K562 (cell line): Measurements from ENCODE around the gene DYNLL1. TPM values are rescaled to one million over a fixed set of nuclear protein-coding genes. Genes with fewer than 3 reads are reported as not detected.
A peak's percentile ranks its signal among the peaks of the same experiment; 100 is the strongest.

Experiments
- ATAC-seq: fragments of 200-7000 bp; cut with Tn5 transposase; 3 replicates; pipeline ENCODE4 v1.9.1; 2020; ENCODE audit warnings: moderate library complexity
- BruUV-seq: library from RNA; stranded (reverse); fragments of 400-500 nt; replicated peaks from 2 replicates; lab custom pipeline; 2021; lab: Mats Ljungman, UMichigan
- CTCF ChIA-PET: fragments of 300-600 bp; formaldehyde crosslinking; extraction: SDS; loops from one replicate; lab custom pipeline; 2021; ENCODE audit warnings: low intra/inter-chr PET ratio; lab: Yijun Ruan, JAX
- POLR2A ChIA-PET: fragments of 300-600, 350-650 bp; sonication (Branson Sonifier 250); formaldehyde crosslinking; extraction: SDS; loops from one replicate; lab custom pipeline; 2021; ENCODE audit warnings: antibody characterized with exemption, inconsistent platforms; lab: Yijun Ruan, JAX
- DNase-seq, 4 experiments: peaks; one replicate each; pipeline versions ENCODE4 v3.0.0 to v3.0.0-alpha.2; 2011 to 2018; ENCODE audit warnings: low spot score in 3 of 4, mixed read lengths in 3 of 4; ENCODE audit errors: extremely low read depth in 1 of 4
- FAIRE-seq: peaks from 2 replicates; lab custom pipeline; 2011; peaks lifted over from hg19 to GRCh38; lab: Jason Lieb, UNC
- H2AFZ ChIP-seq: 2 replicates; pipeline ENCODE4 v1.6.0; 2011; ENCODE audit warnings: low read depth, low read length, control low read depth, inconsistent platforms
- H3K27ac ChIP-seq: fragments of 200-600 bp; 3 replicates; pipeline ENCODE4 v1.8.0; 2011; ENCODE audit warnings: low read depth, mild to moderate bottlenecking, control low read depth, inconsistent platforms, low read length, moderate library complexity, mixed read lengths; ENCODE audit errors: extremely low read depth
- H3K27me3 ChIP-seq, 2 experiments: fragments of 300-600 bp in 1 of 2; 2 replicates in 1 of 2; 3 replicates in 1 of 2; pipeline versions ENCODE4 v1.6.0 to v1.8.0; 2011; ENCODE audit warnings: inconsistent platforms in 2 of 2, low read length in 2 of 2, mild to moderate bottlenecking in 1 of 2, mixed read lengths in 1 of 2, moderate library complexity in 1 of 2; ENCODE audit not compliant: control insufficient read depth in 2 of 2, insufficient read depth in 2 of 2
- H3K36me3 ChIP-seq: fragments of 300-600 bp; 3 replicates; pipeline ENCODE4 v1.8.0; 2011; ENCODE audit warnings: mild to moderate bottlenecking, low read length, inconsistent platforms; ENCODE audit not compliant: control insufficient read depth, insufficient read depth
- H3K4me1 ChIP-seq, 2 experiments: fragments of 200-600 bp in 1 of 2; replicated peaks in 1 of 2; 2 replicates in 1 of 2; 3 replicates in 1 of 2; pipeline versions ENCODE4 v1.5.1 to v1.8.0; 2011; ENCODE audit warnings: inconsistent platforms in 2 of 2, low read length in 2 of 2, mild to moderate bottlenecking in 1 of 2, mixed read lengths in 1 of 2, moderate library complexity in 1 of 2; ENCODE audit not compliant: control insufficient read depth in 2 of 2, insufficient read depth in 2 of 2
- H3K4me2 ChIP-seq: 2 replicates; pipeline ENCODE4 v1.6.1; 2011; ENCODE audit warnings: low read length, control low read depth, inconsistent platforms, mixed read lengths; ENCODE audit not compliant: insufficient read depth
- H3K4me3 ChIP-seq: fragments of 200-600 bp; sonication (generic), shearing (Covaris generic); 2 replicates; pipeline ENCODE4 v1.5.1; 2016; ENCODE audit warnings: control low read depth, inconsistent platforms
- H3K79me2 ChIP-seq: fragments of 200-600 bp; 3 replicates; pipeline ENCODE4 v1.8.0; 2011; ENCODE audit warnings: low read length, inconsistent platforms; ENCODE audit not compliant: control insufficient read depth, insufficient read depth
- H3K9ac ChIP-seq, 2 experiments: 2 replicates each; pipeline versions ENCODE4 v1.6.0 to v1.6.1; 2011; ENCODE audit warnings: low read depth in 2 of 2, low read length in 2 of 2, control low read depth in 1 of 2, inconsistent platforms in 1 of 2, mild to moderate bottlenecking in 1 of 2, mixed read lengths in 1 of 2; ENCODE audit not compliant: insufficient read depth in 1 of 2
- H3K9me1 ChIP-seq: one replicate; pipeline ENCODE4 v1.6.0; 2011; ENCODE audit warnings: inconsistent platforms, mild to moderate bottlenecking, low read length, moderate library complexity; ENCODE audit not compliant: control insufficient read depth, insufficient read depth
- H3K9me3 ChIP-seq: replicated peaks from 2 replicates; pipeline ENCODE4 v1.5.1; 2011; ENCODE audit warnings: low read depth, low read length, inconsistent platforms; ENCODE audit not compliant: control insufficient read depth, insufficient read depth
- H4K20me1 ChIP-seq: replicated peaks from 2 replicates; pipeline ENCODE4 v1.6.1; 2011; ENCODE audit warnings: low read length, inconsistent platforms, mixed read lengths; ENCODE audit not compliant: control insufficient read depth, insufficient read depth
- CBX5 ChIP-seq: IDR thresholded peaks from 2 replicates; pipeline ENCODE4 v1.6.1; 2014; ENCODE audit warnings: low read depth, borderline replicate concordance
- GTF2A2 ChIP-seq: IDR thresholded peaks from 2 replicates; pipeline ENCODE4 v1.6.1; 2016; ENCODE audit warnings: mild to moderate bottlenecking, missing genetic modification characterization, missing compliant biosample characterization
- ILK ChIP-seq: fragments of 450-650 bp; IDR thresholded peaks from 2 replicates; pipeline ENCODE4 v1.6.1; 2016; ENCODE audit warnings: missing genetic modification characterization, low read depth, mild to moderate bottlenecking, missing compliant biosample characterization, moderate library complexity, borderline replicate concordance
- NCOA6 ChIP-seq: fragments of 450-650 bp; IDR thresholded peaks from 2 replicates; pipeline ENCODE4 v1.6.1; 2017; ENCODE audit warnings: mild to moderate bottlenecking
- NR4A1 ChIP-seq, 2 experiments: fragments of 250-450 bp in 1 of 2; fragments of 450-650 bp in 1 of 2; sonication (Bioruptor Pico) in 1 of 2; IDR thresholded peaks; 2 replicates each; pipeline versions ENCODE4 v1.4.0 to v1.6.1; 2016 to 2020; ENCODE audit warnings: mild to moderate bottlenecking in 2 of 2, missing compliant biosample characterization in 1 of 2, missing genetic modification characterization in 1 of 2, moderate library complexity in 1 of 2
- PHF21A ChIP-seq: fragments of 450-650 bp; IDR thresholded peaks from 2 replicates; pipeline ENCODE4 v1.6.1; 2017; ENCODE audit warnings: low read depth, borderline replicate concordance
- SIN3B ChIP-seq: fragments of 450-650 bp; IDR thresholded peaks from 2 replicates; pipeline ENCODE4 v1.6.1; 2017; ENCODE audit warnings: low read depth, mild to moderate bottlenecking, moderate library complexity
- SRSF9 ChIP-seq: fragments of 200-400 bp; formaldehyde crosslinking; IDR thresholded peaks from 2 replicates; pipeline ENCODE4 v1.6.1; 2017; ENCODE audit warnings: low read depth, low read length, borderline replicate concordance
- ZKSCAN1 ChIP-seq: fragments of 150-350 bp; IDR thresholded peaks from 2 replicates; pipeline ENCODE4 v1.6.1; 2016; ENCODE audit warnings: low read depth, low read length
- ZNF263 ChIP-seq: sonication (generic); formaldehyde crosslinking; IDR thresholded peaks from 2 replicates; pipeline ENCODE4 v1.8.0; 2022; ENCODE audit warnings: mild to moderate bottlenecking, missing genetic modification reagents, borderline replicate concordance
- ZNF282 ChIP-seq: sonication (generic); formaldehyde crosslinking; IDR thresholded peaks from 2 replicates; pipeline ENCODE4 v1.8.1; 2023; ENCODE audit warnings: missing genetic modification reagents
- WGBS: fragments of 100-300 bp; shearing (Covaris generic); methylation state at CpG from one replicate; pipeline ENCODE4 v1.1.6; 2016; ENCODE audit warnings: low coverage, mixed read lengths; ENCODE audit not compliant: insufficient coverage; ENCODE audit errors: missing lambda C conversion rate; 5-methylcytosine and 5-hydroxymethylcytosine counted together
- in situ Hi-C: fragments of 300-500 bp; cut with MboI; formaldehyde crosslinking; loops from 4 replicates; pipeline ENCODE4 v1.15.0; 2018; ENCODE audit warnings: inconsistent platforms, mixed read lengths
- intact Hi-C: fragments of 100-400 bp; cut with micrococcal nuclease; formaldehyde crosslinking; loops from 2 replicates; pipeline ENCODE4 v1.14.2; 2022
- polyA plus RNA-seq, 8 experiments: library from polyadenylated mRNA; depleted of rRNA in 4 of 8; stranded (reverse) in 5 of 8; unstranded in 3 of 8; fragments of >200 nt; fragmentation: Nextera tagmentation in 2 of 8; fragmentation: Illumina TruSeq in 1 of 8; extraction: Ambion mirVana in 2 of 8; extraction: Trizol in 1 of 8; gene quantifications; 2 replicates each; pipeline versions ENCODE4 v1.2.1 to v1.2.3, GENCODE V29; 2011 to 2014; ENCODE audit warnings: inconsistent platforms in 1 of 8, missing spikeins in 1 of 8
- total RNA-seq, 7 experiments: library from RNA; depleted of rRNA in 6 of 7; stranded (reverse); fragments of >200 nt in 6 of 7; fragmentation: Illumina TruSeq in 2 of 7; extraction: Trizol in 2 of 7; gene quantifications; 2 replicates each; pipeline versions ENCODE4 v1.2.1 to v1.2.3, GENCODE V29; 2011 to 2021; ENCODE audit warnings: low replicate concordance in 1 of 7
- TF ChIP-seq, protein P1 (sequence below): fragments of 450-650 bp; IDR thresholded peaks from 2 replicates; pipeline ENCODE4 v1.6.1; 2018; ENCODE audit not compliant: partially characterized antibody
- TF ChIP-seq, protein P2 (sequence below): fragments of 450-650 bp; IDR thresholded peaks from 2 replicates; pipeline ENCODE4 v1.6.1; 2016; ENCODE audit warnings: missing biosample characterization, missing genetic modification characterization
- TF ChIP-seq, protein P3 (sequence below): fragments of 200-800 bp; sonication (Bioruptor generic); IDR thresholded peaks from 2 replicates; pipeline ENCODE4 v1.6.1; 2017; ENCODE audit warnings: missing genetic modification characterization, missing compliant biosample characterization

DYNLL1 gene
- total and polyA plus RNA-seq, 9 of the 15 experiments (the other 6 are each of a cell fraction or from before 2014, with no cell fraction given) = 303 to 1,112 (median 468) TPM

DNA sequence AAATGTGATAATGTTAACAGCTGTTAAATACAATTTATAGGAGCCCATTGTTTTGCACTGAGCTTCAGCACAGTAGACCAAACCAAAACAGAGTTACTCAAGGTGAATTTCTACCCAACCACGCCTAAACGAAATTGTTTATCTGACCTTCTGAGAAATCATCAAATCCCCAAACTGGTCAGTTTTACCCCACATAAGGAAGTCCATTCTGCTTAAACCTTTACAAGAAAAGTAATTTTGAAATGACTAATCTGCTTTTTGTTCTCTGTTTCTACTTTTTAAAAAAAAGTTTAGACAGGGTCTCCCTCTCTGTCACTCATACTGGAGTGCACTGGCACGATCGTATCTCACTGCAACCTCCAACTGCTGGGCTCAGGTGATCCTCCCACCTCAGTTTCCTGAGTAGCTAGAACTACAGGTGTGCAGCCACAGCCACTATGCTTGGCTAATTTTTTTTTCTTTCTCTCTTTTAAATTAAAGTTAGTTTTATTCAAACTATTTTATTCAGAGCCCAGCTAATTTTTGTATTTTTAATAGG lies 36.9 kb downstream of the DYNLL1 start (continued):
- TF ChIP-seq, protein P1, sequence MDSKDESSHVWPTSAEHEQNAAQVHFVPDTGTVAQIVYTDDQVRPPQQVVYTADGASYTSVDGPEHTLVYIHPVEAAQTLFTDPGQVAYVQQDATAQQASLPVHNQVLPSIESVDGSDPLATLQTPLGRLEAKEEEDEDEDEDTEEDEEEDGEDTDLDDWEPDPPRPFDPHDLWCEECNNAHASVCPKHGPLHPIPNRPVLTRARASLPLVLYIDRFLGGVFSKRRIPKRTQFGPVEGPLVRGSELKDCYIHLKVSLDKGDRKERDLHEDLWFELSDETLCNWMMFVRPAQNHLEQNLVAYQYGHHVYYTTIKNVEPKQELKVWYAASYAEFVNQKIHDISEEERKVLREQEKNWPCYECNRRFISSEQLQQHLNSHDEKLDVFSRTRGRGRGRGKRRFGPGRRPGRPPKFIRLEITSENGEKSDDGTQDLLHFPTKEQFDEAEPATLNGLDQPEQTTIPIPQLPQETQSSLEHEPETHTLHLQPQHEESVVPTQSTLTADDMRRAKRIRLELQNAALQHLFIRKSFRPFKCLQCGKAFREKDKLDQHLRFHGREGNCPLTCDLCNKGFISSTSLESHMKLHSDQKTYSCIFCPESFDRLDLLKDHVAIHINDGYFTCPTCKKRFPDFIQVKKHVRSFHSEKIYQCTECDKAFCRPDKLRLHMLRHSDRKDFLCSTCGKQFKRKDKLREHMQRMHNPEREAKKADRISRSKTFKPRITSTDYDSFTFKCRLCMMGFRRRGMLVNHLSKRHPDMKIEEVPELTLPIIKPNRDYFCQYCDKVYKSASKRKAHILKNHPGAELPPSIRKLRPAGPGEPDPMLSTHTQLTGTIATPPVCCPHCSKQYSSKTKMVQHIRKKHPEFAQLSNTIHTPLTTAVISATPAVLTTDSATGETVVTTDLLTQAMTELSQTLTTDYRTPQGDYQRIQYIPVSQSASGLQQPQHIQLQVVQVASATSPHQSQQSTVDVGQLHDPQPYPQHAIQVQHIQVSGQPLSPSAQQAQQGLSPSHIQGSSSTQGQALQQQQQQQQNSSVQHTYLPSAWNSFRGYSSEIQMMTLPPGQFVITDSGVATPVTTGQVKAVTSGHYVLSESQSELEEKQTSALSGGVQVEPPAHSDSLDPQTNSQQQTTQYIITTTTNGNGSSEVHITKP = peak; percentile 22
- TF ChIP-seq, all 486 proteins: peak for 2

DNA sequence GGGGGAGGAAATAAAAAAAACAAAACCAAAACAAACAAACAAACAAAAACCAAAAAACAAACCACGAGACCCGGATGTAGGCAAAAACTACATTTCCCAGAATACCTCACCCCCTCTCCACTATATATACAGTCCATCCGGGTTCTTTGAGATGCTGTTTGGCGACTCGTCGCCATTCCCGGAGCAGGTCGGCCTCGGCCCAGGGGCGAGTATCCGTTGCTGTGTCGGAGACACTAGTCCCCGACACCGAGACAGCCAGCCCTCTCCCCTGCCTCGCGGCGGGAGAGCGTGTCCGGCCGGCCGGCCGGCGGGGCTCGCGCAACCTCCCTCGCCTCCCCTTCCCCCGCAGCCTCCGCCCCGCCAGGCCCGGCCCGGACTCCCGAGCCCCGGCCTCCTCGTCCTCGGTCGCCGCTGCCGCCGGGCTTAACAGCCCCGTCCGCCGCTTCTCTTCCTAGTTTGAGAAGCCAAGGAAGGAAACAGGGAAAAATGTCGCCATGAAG lies 38.3 kb downstream of the DYNLL1 start, which contains the start of gene RNF10:
TSS of gene RNF10 (plus strand) at position 154 of the 500 bp plus-strand sequence. CDS start 456 bp downstream, outside the sequence.
- peak; percentile 81 for ATAC-seq
- H3K4me1 ChIP-seq = peaks cover 27 to 35% of the 10 kb centered on the region in 2 experiments
- peak within 1 kb of the TSS; percentile 99 for H2AFZ ChIP-seq
- peak; percentile 87 to 94 (median 91) for DNase-seq
- peaks cover 34% of the 10 kb centered on the region for H3K36me3 ChIP-seq
- FAIRE-seq = peak; percentile 88
- H3K27ac ChIP-seq = peak within 1 kb of the TSS; percentile 90
- H3K9me3 ChIP-seq = no peaks in the 10 kb centered on the region
- CTCF ChIA-PET = interaction anchor here (0.6 to 0.7 kb wide), 2 partner anchors 305 to 1239 kb away, joined by 4 read pairs; no protein-coding TSS in a partner anchor
- intact Hi-C loops = no loop called here
- under 1% methylated on average over 27 of the region's 43 CpGs for WGBS
- peak within 1 kb of the TSS; percentile 98 for H3K4me2 ChIP-seq
- in situ Hi-C loops = no loop called here
- POLR2A ChIA-PET = interaction anchor here (0.9 to 1.4 kb wide), 4 partner anchors 18 to 243 kb away, joined by 3 to 5 read pairs (median 4); partner anchors contain the start of gene POP5
- no peaks in the 10 kb centered on the region for H3K27me3 ChIP-seq
- H3K79me2 ChIP-seq = peaks cover 52% of the 10 kb centered on the region
- peaks cover 43% of the 10 kb centered on the region for H4K20me1 ChIP-seq
- H3K9me1 ChIP-seq = no peaks in the 10 kb centered on the region
- H3K9ac ChIP-seq = peak within 1 kb of the TSS; percentile 91 to 96
- peak within 1 kb of the TSS; percentile 99 for H3K4me3 ChIP-seq
- TSS peak; percentile 41 for BruUV-seq
- TF ChIP-seq, protein P2, sequence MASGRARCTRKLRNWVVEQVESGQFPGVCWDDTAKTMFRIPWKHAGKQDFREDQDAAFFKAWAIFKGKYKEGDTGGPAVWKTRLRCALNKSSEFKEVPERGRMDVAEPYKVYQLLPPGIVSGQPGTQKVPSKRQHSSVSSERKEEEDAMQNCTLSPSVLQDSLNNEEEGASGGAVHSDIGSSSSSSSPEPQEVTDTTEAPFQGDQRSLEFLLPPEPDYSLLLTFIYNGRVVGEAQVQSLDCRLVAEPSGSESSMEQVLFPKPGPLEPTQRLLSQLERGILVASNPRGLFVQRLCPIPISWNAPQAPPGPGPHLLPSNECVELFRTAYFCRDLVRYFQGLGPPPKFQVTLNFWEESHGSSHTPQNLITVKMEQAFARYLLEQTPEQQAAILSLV (tag) = no peak
- peak; percentile 57 for TF ChIP-seq SIN3B
- TF ChIP-seq CBX5 = no peak
- TF ChIP-seq SRSF9 = no peak
- TF ChIP-seq NR4A1 (CRISPR knock-in tag; IDR thresholded peaks at IDR 0.05) = no peak
- TF ChIP-seq NR4A1 (tag; IDR thresholded peaks at IDR 0.05) = no peak
- no peak for TF ChIP-seq ZNF263 (CRISPR knock-in tag)
- TF ChIP-seq, protein P3, sequence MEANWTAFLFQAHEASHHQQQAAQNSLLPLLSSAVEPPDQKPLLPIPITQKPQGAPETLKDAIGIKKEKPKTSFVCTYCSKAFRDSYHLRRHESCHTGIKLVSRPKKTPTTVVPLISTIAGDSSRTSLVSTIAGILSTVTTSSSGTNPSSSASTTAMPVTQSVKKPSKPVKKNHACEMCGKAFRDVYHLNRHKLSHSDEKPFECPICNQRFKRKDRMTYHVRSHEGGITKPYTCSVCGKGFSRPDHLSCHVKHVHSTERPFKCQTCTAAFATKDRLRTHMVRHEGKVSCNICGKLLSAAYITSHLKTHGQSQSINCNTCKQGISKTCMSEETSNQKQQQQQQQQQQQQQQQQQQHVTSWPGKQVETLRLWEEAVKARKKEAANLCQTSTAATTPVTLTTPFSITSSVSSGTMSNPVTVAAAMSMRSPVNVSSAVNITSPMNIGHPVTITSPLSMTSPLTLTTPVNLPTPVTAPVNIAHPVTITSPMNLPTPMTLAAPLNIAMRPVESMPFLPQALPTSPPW (CRISPR knock-in tag) = peak; percentile 31; the same call in 1 of the 2 replicates
- TF ChIP-seq NCOA6 = no peak
- no peak for TF ChIP-seq ILK (tag)
- TF ChIP-seq ZKSCAN1 = no peak
- peak; percentile 84 for TF ChIP-seq GTF2A2 (tag)
- no peak for TF ChIP-seq PHF21A
- TF ChIP-seq ZNF282 = no peak
